ENCODE measurements around the gene GMDS.

GMDS gene

GRCh38 chr6:2029130-2029794 is 216.1 kb downstream of the GMDS start:
- DNase-seq (ENCODE audit: low read depth) = no peak
- no peak for TF ChIP-seq CTCF (IDR thresholded peaks at IDR 0.05; ENCODE audit: insufficient read depth, low read depth, low read length, missing control alignments)
- H3K4me3 ChIP-seq (ENCODE audit: low read depth, low read length) = no peak overlapping the region

GRCh38 chr6:2028457-2029038 is 216.9 kb downstream of the GMDS start:
- no peak for TF ChIP-seq CTCF (IDR thresholded peaks at IDR 0.05; ENCODE audit: insufficient read depth, low read depth, low read length, missing control alignments)
- peak; percentile 37 for DNase-seq (ENCODE audit: low read depth)

GRCh38 chr6:2026133-2026532 is 219.3 kb downstream of the GMDS start:
- no peak for TF ChIP-seq CTCF (IDR thresholded peaks at IDR 0.05; ENCODE audit: insufficient read depth, low read depth, low read length, missing control alignments)
- no peak for DNase-seq (ENCODE audit: low read depth)
- no peak overlapping the region for H3K4me3 ChIP-seq (ENCODE audit: low read depth, low read length)

More at GRCh38 chr6:2028457-2029038, 216.9 kb downstream of the GMDS start:
- no peak overlapping the region for H3K4me3 ChIP-seq (ENCODE audit: low read depth, low read length)

GRCh38 chr6:2021713-2022125 is 223.7 kb downstream of the GMDS start:
- no peak for TF ChIP-seq CTCF (IDR thresholded peaks at IDR 0.05; ENCODE audit: insufficient read depth, low read depth, low read length, missing control alignments)
- DNase-seq (ENCODE audit: low read depth) = no peak
- H3K4me3 ChIP-seq (ENCODE audit: low read depth, low read length) = no peak overlapping the region

- DNase-seq (ENCODE audit: low read depth) = no peak
- no peak for TF ChIP-seq CTCF (IDR thresholded peaks at IDR 0.05; ENCODE audit: insufficient read depth, low read depth, low read length, missing control alignments)
- no peak overlapping the region for H3K4me3 ChIP-seq (ENCODE audit: low read depth, low read length)
These were observed 224.5 kb downstream of the GMDS start for GRCh38 chr6:2020909-2021308.

GRCh38 chr6:2019051-2019450 is 226.4 kb downstream of the GMDS start:
- no peak overlapping the region for H3K4me3 ChIP-seq (ENCODE audit: low read depth, low read length)
- TF ChIP-seq CTCF (IDR thresholded peaks at IDR 0.05; ENCODE audit: insufficient read depth, low read depth, low read length, missing control alignments) = no peak
- DNase-seq (ENCODE audit: low read depth) = no peak

- no peak for TF ChIP-seq CTCF (IDR thresholded peaks at IDR 0.05; ENCODE audit: insufficient read depth, low read depth, low read length, missing control alignments)
- no peak for DNase-seq (ENCODE audit: low read depth)
These were observed 229.4 kb downstream of the GMDS start for GRCh38 chr6:2016040-2016439.

More at GRCh38 chr6:2016040-2016439, 229.4 kb downstream of the GMDS start:
- H3K4me3 ChIP-seq (ENCODE audit: low read depth, low read length) = no peak overlapping the region
